SK-N-SH treated with all-trans-retinoic acid at 6 μM for 48 hours (cell line): ENCODE measurements around the gene TTC5.

Source experiments
- ATAC-seq: fragments of 200-7000 bp; cut with Tn5 transposase; 3 replicates; pipeline ENCODE4 v1.9.1; 2020; ENCODE audit warnings: mild to moderate bottlenecking, moderate library complexity
- ARNTL ChIP-seq: fragments of 450-650 bp; formaldehyde crosslinking; IDR thresholded peaks from 2 replicates; pipeline ENCODE4 v1.5.0; 2020; ENCODE audit warnings: low read depth, mild to moderate bottlenecking, moderate library complexity, borderline replicate concordance
- CSDC2 ChIP-seq: fragments of 250-450 bp; sonication (Bioruptor Pico); IDR thresholded peaks from 2 replicates; pipeline ENCODE4 v1.5.0; 2020; ENCODE audit warnings: mild to moderate bottlenecking, moderate library complexity
- ESRRG ChIP-seq: fragments of 250-450 bp; sonication (Bioruptor Pico); IDR thresholded peaks from 2 replicates; pipeline ENCODE4 v1.6.1; 2021; ENCODE audit warnings: mild to moderate bottlenecking
- GLIS3 ChIP-seq: fragments of 250-450 bp; sonication (Bioruptor Pico); IDR thresholded peaks from 2 replicates; pipeline ENCODE4 v1.5.0; 2020; ENCODE audit warnings: mild to moderate bottlenecking, moderate library complexity
- OSR1 ChIP-seq: fragments of 250-450 bp; sonication (Bioruptor Pico); IDR thresholded peaks from 2 replicates; pipeline ENCODE4 v1.8.0; 2022; ENCODE audit warnings: moderate library complexity, mild to moderate bottlenecking, inconsistent platforms
- POU6F1 ChIP-seq: fragments of 250-450 bp; sonication (Bioruptor Pico); IDR thresholded peaks from 2 replicates; pipeline ENCODE4 v1.8.0; 2021; ENCODE audit warnings: low read depth, mild to moderate bottlenecking, moderate library complexity, borderline replicate concordance
- PPARA ChIP-seq: fragments of 250-450 bp; sonication (Bioruptor Pico); IDR thresholded peaks from 2 replicates; pipeline ENCODE4 v1.5.0; 2020; ENCODE audit warnings: mild to moderate bottlenecking, borderline replicate concordance
- RARB ChIP-seq: fragments of 250-450 bp; sonication (Bioruptor Pico); IDR thresholded peaks from 2 replicates; pipeline ENCODE4 v1.8.0; 2021; ENCODE audit warnings: mild to moderate bottlenecking, moderate library complexity
- SNAI2 ChIP-seq: fragments of 250-450 bp; sonication (Bioruptor Pico); IDR thresholded peaks from 2 replicates; pipeline ENCODE4 v1.5.0; 2020; ENCODE audit warnings: mild to moderate bottlenecking, moderate library complexity
- TCF4 ChIP-seq: fragments of 250-450 bp; sonication (Bioruptor Pico); IDR thresholded peaks from 2 replicates; pipeline ENCODE4 v1.8.0; 2021; ENCODE audit warnings: mild to moderate bottlenecking, moderate library complexity, borderline replicate concordance
- TOX ChIP-seq: fragments of 250-450 bp; sonication (Bioruptor Pico); IDR thresholded peaks from 2 replicates; pipeline ENCODE4 v1.8.0; 2021; ENCODE audit warnings: mild to moderate bottlenecking, moderate library complexity, borderline replicate concordance
- TSHZ2 ChIP-seq: fragments of 250-450 bp; sonication (Bioruptor Pico); IDR thresholded peaks from 2 replicates; pipeline ENCODE4 v1.5.0; 2020; ENCODE audit warnings: mild to moderate bottlenecking, moderate library complexity
- ZC3H10 ChIP-seq: fragments of 250-450 bp; sonication (Bioruptor Pico); IDR thresholded peaks from 2 replicates; pipeline ENCODE4 v1.5.1; 2021; ENCODE audit warnings: mild to moderate bottlenecking, moderate library complexity
- ZFP3 ChIP-seq: fragments of 250-450 bp; sonication (Bioruptor Pico); IDR thresholded peaks from 2 replicates; pipeline ENCODE4 v1.5.0; 2020; ENCODE audit warnings: mild to moderate bottlenecking, moderate library complexity
- ZFP30 ChIP-seq: fragments of 450-650 bp; formaldehyde crosslinking; IDR thresholded peaks from 2 replicates; pipeline ENCODE4 v1.5.0; 2022; ENCODE audit warnings: mild to moderate bottlenecking, moderate library complexity
- ZNF565 ChIP-seq: fragments of 450-650 bp; formaldehyde crosslinking; conservative IDR thresholded peaks from 2 replicates; pipeline ENCODE4 v1.5.0; 2020; ENCODE audit warnings: low read depth, mild to moderate bottlenecking, moderate library complexity
- ZNF70 ChIP-seq: fragments of 450-650 bp; formaldehyde crosslinking; IDR thresholded peaks from 2 replicates; pipeline ENCODE4 v1.5.0; 2020; ENCODE audit warnings: mild to moderate bottlenecking, moderate library complexity
- ZNF8 ChIP-seq: fragments of 450-650 bp; formaldehyde crosslinking; IDR thresholded peaks from 2 replicates; pipeline ENCODE4 v1.5.0; 2020; ENCODE audit warnings: mild to moderate bottlenecking, moderate library complexity
- TF ChIP-seq, protein P1 (sequence below): fragments of 250-450 bp; sonication (Bioruptor Pico); IDR thresholded peaks from 2 replicates; pipeline ENCODE4 v1.5.1; 2021; ENCODE audit warnings: mild to moderate bottlenecking, moderate library complexity
- TF ChIP-seq, protein P2 (sequence below): fragments of 250-450 bp; sonication (Bioruptor Pico); IDR thresholded peaks from 2 replicates; pipeline ENCODE4 v1.8.0; 2020; ENCODE audit warnings: mild to moderate bottlenecking, moderate library complexity, borderline replicate concordance
- TF ChIP-seq, protein P3 (sequence below): fragments of 250-450 bp; sonication (Bioruptor Pico); IDR thresholded peaks from 2 replicates; pipeline ENCODE4 v1.5.1; 2020; ENCODE audit warnings: low read depth, mild to moderate bottlenecking, moderate library complexity

The TTC5 gene

GRCh38 chr14:20327005-20327869 lies 21.5 kb upstream of the TTC5 start:
- TF ChIP-seq, protein P1, sequence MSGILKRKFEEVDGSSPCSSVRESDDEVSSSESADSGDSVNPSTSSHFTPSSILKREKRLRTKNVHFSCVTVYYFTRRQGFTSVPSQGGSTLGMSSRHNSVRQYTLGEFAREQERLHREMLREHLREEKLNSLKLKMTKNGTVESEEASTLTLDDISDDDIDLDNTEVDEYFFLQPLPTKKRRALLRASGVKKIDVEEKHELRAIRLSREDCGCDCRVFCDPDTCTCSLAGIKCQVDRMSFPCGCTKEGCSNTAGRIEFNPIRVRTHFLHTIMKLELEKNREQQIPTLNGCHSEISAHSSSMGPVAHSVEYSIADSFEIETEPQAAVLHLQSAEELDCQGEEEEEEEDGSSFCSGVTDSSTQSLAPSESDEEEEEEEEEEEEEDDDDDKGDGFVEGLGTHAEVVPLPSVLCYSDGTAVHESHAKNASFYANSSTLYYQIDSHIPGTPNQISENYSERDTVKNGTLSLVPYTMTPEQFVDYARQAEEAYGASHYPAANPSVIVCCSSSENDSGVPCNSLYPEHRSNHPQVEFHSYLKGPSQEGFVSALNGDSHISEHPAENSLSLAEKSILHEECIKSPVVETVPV: no peak
- TF ChIP-seq SNAI2 (CRISPR knock-in tag): no peak
- no peak for TF ChIP-seq ZNF565
- no peak for TF ChIP-seq CSDC2
- TF ChIP-seq ZNF8 (CRISPR knock-in tag): no peak
- no peak for TF ChIP-seq OSR1 (CRISPR knock-in tag)
- TF ChIP-seq, protein P2, sequence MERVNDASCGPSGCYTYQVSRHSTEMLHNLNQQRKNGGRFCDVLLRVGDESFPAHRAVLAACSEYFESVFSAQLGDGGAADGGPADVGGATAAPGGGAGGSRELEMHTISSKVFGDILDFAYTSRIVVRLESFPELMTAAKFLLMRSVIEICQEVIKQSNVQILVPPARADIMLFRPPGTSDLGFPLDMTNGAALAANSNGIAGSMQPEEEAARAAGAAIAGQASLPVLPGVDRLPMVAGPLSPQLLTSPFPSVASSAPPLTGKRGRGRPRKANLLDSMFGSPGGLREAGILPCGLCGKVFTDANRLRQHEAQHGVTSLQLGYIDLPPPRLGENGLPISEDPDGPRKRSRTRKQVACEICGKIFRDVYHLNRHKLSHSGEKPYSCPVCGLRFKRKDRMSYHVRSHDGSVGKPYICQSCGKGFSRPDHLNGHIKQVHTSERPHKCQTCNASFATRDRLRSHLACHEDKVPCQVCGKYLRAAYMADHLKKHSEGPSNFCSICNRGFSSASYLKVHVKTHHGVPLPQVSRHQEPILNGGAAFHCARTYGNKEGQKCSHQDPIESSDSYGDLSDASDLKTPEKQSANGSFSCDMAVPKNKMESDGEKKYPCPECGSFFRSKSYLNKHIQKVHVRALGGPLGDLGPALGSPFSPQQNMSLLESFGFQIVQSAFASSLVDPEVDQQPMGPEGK (CRISPR knock-in tag): no peak
- no peak for TF ChIP-seq ZFP3 (CRISPR knock-in tag)
- ATAC-seq: peak; percentile 66

DNA sequence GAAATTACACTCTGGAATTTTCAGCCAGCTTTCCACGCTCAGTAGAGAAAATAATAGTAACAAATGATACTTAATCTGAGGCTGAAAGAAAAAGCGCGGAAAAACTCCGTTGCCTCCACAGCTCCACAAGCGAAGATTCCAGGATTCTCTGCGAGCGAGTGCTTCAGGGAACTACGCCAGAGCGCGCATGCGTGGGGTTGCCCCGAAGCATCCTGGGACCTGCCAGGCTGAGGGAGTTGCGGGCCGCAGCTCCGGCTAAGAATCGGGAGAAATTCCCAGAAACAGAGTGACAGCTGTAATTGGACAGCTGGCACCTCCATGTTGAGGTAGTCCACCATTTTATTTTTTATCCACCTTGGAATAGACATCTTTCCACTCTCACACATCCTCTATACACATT lies 12.0 kb upstream of the TTC5 start:
- no peak for TF ChIP-seq TCF4
- no peak for TF ChIP-seq ZNF8 (CRISPR knock-in tag)
- no peak for TF ChIP-seq ZNF70 (CRISPR knock-in tag)
- ATAC-seq: no peak

DNA sequence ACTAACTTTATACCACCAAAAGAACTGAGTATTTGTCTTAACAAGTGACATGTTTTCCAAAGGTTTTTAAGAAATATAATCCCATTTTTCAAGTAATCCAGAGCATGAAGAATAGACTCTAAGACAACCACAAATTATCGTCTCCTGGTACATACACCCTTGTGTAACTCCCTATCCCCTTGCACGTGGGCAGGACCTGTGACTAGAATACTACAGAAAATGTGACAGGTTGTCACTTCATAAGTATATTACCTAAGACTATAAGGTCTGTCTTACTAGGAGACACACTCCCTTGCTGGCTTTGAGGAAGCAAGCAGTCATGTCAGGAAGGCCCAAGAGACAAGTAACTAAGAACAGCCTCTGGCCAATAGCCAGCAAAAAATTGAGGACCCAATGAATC lies 8.3 kb upstream of the TTC5 start:
- TF ChIP-seq ZNF565: no peak
- no peak for TF ChIP-seq TSHZ2 (CRISPR knock-in tag)
- no peak for TF ChIP-seq PPARA (CRISPR knock-in tag)
- no peak for TF ChIP-seq ZFP30
- no peak for TF ChIP-seq TCF4
- TF ChIP-seq POU6F1 (CRISPR knock-in tag): no peak
- no peak for TF ChIP-seq GLIS3 (CRISPR knock-in tag)
- no peak for TF ChIP-seq OSR1 (CRISPR knock-in tag)
- no peak for TF ChIP-seq TOX
- TF ChIP-seq, protein P1: no peak
- TF ChIP-seq, protein P2 (CRISPR knock-in tag): no peak
- TF ChIP-seq ZC3H10 (CRISPR knock-in tag): no peak
- TF ChIP-seq, protein P3, sequence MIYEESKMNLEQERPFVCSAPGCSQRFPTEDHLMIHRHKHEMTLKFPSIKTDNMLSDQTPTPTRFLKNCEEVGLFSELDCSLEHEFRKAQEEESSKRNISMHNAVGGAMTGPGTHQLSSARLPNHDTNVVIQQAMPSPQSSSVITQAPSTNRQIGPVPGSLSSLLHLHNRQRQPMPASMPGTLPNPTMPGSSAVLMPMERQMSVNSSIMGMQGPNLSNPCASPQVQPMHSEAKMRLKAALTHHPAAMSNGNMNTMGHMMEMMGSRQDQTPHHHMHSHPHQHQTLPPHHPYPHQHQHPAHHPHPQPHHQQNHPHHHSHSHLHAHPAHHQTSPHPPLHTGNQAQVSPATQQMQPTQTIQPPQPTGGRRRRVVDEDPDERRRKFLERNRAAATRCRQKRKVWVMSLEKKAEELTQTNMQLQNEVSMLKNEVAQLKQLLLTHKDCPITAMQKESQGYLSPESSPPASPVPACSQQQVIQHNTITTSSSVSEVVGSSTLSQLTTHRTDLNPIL (CRISPR knock-in tag): no peak
- TF ChIP-seq ESRRG: no peak
- TF ChIP-seq ZNF70 (CRISPR knock-in tag): no peak
- no peak for TF ChIP-seq ZFP3 (CRISPR knock-in tag)
- no peak for TF ChIP-seq CSDC2
- TF ChIP-seq RARB (CRISPR knock-in tag): no peak
- TF ChIP-seq ARNTL: no peak
- no peak for ATAC-seq
